HepG2 (cell line): ENCODE data around the gene RRBP1. TPM values are rescaled to one million over a fixed set of nuclear protein-coding genes. Genes with fewer than 3 reads are reported as not detected.

Source experiments
- MEF2D ChIP-seq: sonication (generic); formaldehyde crosslinking; IDR thresholded peaks from 2 replicates; pipeline ENCODE4 v1.5.1; 2020; ENCODE audit warnings: mild to moderate bottlenecking, missing genetic modification reagents
- NKX3-1 ChIP-seq: sonication (generic); formaldehyde crosslinking; IDR thresholded peaks from 2 replicates; pipeline ENCODE4 v1.5.0; 2020; ENCODE audit warnings: missing genetic modification reagents
- TAF1 ChIP-seq: sonication (generic); formaldehyde crosslinking; IDR thresholded peaks from 2 replicates; pipeline ENCODE4 v1.4.0; 2020; ENCODE audit warnings: missing genetic modification reagents
- ZNF230 ChIP-seq: sonication (generic); formaldehyde crosslinking; IDR thresholded peaks from 2 replicates; pipeline ENCODE4 v1.4.0; 2020; ENCODE audit warnings: mild to moderate bottlenecking, missing genetic modification reagents
- ZNF264 ChIP-seq: sonication (generic); formaldehyde crosslinking; IDR thresholded peaks from 2 replicates; pipeline ENCODE4 v1.4.0; 2020; ENCODE audit warnings: missing genetic modification reagents
- ZNF331 ChIP-seq: sonication (generic); formaldehyde crosslinking; IDR thresholded peaks from 2 replicates; pipeline ENCODE4 v1.4.0; 2020; ENCODE audit warnings: missing genetic modification reagents
- ZNF550 ChIP-seq: sonication (generic); formaldehyde crosslinking; IDR thresholded peaks from 2 replicates; pipeline ENCODE4 v1.4.0; 2020; ENCODE audit warnings: mild to moderate bottlenecking, missing genetic modification reagents, borderline replicate concordance
- ZNF709 ChIP-seq: sonication (generic); formaldehyde crosslinking; IDR thresholded peaks from 2 replicates; pipeline ENCODE4 v1.5.0; 2020; ENCODE audit warnings: mild to moderate bottlenecking, missing genetic modification reagents
- ZNF772 ChIP-seq: sonication (generic); formaldehyde crosslinking; IDR thresholded peaks from 2 replicates; pipeline ENCODE4 v1.5.0; 2020; ENCODE audit warnings: mild to moderate bottlenecking, missing genetic modification reagents
- ZNF891 ChIP-seq: sonication (generic); formaldehyde crosslinking; IDR thresholded peaks from 2 replicates; pipeline ENCODE4 v1.5.0; 2020; ENCODE audit warnings: mild to moderate bottlenecking, missing genetic modification reagents
- polyA plus RNA-seq, 8 experiments: library from polyadenylated mRNA; depleted of rRNA in 3 of 8; stranded (reverse) in 7 of 8; unstranded in 1 of 8; fragments of >200 nt; fragmentation: Illumina TruSeq in 4 of 8; extraction: Trizol in 4 of 8; gene quantifications; 2 replicates each; pipeline versions ENCODE4 v1.2.1 to v1.2.3, GENCODE V29; 2011 to 2016; ENCODE audit warnings: low read depth in 4 of 8, missing spikeins in 1 of 8, mixed read lengths in 1 of 8; ENCODE audit not compliant: insufficient read depth in 1 of 8
- total RNA-seq, 5 experiments: library from RNA; depleted of rRNA; stranded (reverse); fragments of >200 nt; fragmentation: Illumina TruSeq; extraction: Trizol; gene quantifications; 2 replicates each; pipeline ENCODE4 v1.2.3, GENCODE V29; 2016; ENCODE audit warnings: low read depth in 1 of 5
- TF ChIP-seq, protein P1 (sequence below): sonication (generic); formaldehyde crosslinking; IDR thresholded peaks from 2 replicates; pipeline ENCODE4 v1.4.0; 2020; ENCODE audit warnings: missing genetic modification reagents, borderline replicate concordance
- TF ChIP-seq, protein P2 (sequence below): sonication (generic); formaldehyde crosslinking; IDR thresholded peaks from 2 replicates; pipeline ENCODE4 v1.8.0; 2022; ENCODE audit warnings: mild to moderate bottlenecking, missing genetic modification reagents
- TF ChIP-seq, protein P3 (sequence below): sonication (generic); formaldehyde crosslinking; IDR thresholded peaks from 2 replicates; pipeline ENCODE4 v1.5.1; 2020; ENCODE audit warnings: missing genetic modification reagents, mild to moderate bottlenecking, borderline replicate concordance
- TF ChIP-seq, protein P4 (sequence below): IDR thresholded peaks from 2 replicates; pipeline ENCODE4 v1.6.1; 2016; ENCODE audit warnings: mild to moderate bottlenecking
- TF ChIP-seq, protein P5 (sequence below): sonication (generic); formaldehyde crosslinking; IDR thresholded peaks from 2 replicates; pipeline ENCODE4 v1.9.0; 2021; ENCODE audit warnings: missing genetic modification reagents, mild to moderate bottlenecking, borderline replicate concordance

RRBP1 gene
- total and polyA plus RNA-seq, 2 of the 13 experiments (the other 11 are each of a cell fraction or from before 2014, with no cell fraction given) = 150 to 222 TPM

DNA sequence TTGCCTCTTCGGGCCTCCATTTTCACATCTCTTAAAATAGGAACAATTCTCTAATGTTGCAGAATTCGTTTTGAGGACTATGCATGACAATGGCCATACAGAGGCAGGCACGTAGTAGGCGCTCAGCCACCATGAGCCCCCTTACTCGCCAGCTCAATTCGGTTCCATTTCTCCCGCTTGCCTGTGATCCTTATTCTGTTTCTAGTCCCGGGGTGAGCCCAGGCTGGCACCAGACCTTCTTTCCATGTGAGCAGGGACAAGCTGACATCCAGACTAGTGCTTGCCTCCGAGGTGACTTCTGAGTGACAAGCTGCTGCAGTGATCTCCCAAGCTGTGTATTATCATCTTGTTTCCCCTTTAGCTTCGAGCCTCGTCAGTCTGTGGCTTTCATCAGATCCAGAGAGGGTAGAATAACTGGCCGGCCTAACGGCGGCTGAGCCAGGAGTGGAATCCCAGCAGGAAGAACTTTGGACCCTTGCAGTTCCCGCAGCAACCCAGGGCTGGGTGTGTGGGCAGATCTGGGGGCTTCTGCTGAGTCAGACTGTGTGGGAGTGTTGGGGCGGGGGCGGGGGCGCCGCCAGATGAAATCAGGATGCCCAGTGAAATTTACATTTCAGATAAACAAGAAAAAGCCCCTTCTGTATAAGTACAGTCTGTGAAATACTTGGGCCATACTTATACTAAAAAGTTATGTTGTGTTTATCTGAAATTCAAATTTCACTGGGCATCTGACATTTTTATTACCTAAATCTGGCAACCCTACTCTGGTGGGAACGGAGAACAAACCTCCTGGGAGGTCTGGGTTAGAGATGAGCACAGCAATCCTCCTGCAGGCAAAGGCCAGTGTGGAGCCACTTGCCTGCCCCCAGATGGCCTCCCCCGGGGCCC, 28.6 kb upstream of the RRBP1 start (continued):
- TF ChIP-seq, protein P1, sequence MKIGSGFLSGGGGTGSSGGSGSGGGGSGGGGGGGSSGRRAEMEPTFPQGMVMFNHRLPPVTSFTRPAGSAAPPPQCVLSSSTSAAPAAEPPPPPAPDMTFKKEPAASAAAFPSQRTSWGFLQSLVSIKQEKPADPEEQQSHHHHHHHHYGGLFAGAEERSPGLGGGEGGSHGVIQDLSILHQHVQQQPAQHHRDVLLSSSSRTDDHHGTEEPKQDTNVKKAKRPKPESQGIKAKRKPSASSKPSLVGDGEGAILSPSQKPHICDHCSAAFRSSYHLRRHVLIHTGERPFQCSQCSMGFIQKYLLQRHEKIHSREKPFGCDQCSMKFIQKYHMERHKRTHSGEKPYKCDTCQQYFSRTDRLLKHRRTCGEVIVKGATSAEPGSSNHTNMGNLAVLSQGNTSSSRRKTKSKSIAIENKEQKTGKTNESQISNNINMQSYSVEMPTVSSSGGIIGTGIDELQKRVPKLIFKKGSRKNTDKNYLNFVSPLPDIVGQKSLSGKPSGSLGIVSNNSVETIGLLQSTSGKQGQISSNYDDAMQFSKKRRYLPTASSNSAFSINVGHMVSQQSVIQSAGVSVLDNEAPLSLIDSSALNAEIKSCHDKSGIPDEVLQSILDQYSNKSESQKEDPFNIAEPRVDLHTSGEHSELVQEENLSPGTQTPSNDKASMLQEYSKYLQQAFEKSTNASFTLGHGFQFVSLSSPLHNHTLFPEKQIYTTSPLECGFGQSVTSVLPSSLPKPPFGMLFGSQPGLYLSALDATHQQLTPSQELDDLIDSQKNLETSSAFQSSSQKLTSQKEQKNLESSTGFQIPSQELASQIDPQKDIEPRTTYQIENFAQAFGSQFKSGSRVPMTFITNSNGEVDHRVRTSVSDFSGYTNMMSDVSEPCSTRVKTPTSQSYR = peak; percentile 38; the same call in 1 of the 2 replicates
- peak; percentile 75 for TF ChIP-seq ZNF891 (CRISPR knock-in tag)
- TF ChIP-seq, protein P2, sequence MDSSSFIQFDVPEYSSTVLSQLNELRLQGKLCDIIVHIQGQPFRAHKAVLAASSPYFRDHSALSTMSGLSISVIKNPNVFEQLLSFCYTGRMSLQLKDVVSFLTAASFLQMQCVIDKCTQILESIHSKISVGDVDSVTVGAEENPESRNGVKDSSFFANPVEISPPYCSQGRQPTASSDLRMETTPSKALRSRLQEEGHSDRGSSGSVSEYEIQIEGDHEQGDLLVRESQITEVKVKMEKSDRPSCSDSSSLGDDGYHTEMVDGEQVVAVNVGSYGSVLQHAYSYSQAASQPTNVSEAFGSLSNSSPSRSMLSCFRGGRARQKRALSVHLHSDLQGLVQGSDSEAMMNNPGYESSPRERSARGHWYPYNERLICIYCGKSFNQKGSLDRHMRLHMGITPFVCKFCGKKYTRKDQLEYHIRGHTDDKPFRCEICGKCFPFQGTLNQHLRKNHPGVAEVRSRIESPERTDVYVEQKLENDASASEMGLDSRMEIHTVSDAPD (CRISPR knock-in tag) = no peak; the same call in 1 of the 2 replicates
- no peak; the same call in 1 of the 2 replicates for TF ChIP-seq ZNF772 (CRISPR knock-in tag)
- peak; percentile 72; the same call in 1 of the 2 replicates for TF ChIP-seq ZNF331 (CRISPR knock-in tag)
- TF ChIP-seq, protein P3, sequence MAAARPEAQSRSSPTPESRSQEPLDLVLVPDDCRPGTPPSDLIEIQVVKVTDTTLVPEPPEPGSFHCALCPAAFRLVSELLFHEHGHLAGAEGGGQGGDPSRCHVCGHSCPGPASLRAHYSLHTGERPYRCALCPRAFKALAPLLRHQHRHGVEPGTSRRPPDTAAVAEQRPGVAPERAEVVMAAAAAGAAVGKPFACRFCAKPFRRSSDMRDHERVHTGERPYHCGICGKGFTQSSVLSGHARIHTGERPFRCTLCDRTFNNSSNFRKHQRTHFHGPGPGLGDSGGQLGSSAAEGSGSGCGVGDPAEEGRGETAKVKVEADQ (CRISPR knock-in tag) = no peak
- TF ChIP-seq, protein P4, sequence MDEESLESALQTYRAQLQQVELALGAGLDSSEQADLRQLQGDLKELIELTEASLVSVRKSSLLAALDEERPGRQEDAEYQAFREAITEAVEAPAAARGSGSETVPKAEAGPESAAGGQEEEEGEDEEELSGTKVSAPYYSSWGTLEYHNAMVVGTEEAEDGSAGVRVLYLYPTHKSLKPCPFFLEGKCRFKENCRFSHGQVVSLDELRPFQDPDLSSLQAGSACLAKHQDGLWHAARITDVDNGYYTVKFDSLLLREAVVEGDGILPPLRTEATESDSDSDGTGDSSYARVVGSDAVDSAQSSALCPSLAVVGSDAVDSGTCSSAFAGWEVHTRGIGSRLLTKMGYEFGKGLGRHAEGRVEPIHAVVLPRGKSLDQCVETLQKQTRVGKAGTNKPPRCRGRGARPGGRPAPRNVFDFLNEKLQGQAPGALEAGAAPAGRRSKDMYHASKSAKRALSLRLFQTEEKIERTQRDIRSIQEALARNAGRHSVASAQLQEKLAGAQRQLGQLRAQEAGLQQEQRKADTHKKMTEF (CRISPR knock-in tag) = peak; percentile 87
- TF ChIP-seq TAF1 = peak; percentile 23; the same call in 1 of the 2 replicates
- peak; percentile 74; the same call in 1 of the 2 replicates for TF ChIP-seq ZNF550 (CRISPR knock-in tag)
- peak; percentile 55; the same call in 1 of the 2 replicates for TF ChIP-seq MEF2D (CRISPR knock-in tag)
- peak; percentile 82 for TF ChIP-seq ZNF264 (CRISPR knock-in tag)
- peak; percentile 86; the same call in 1 of the 2 replicates for TF ChIP-seq NKX3-1 (CRISPR knock-in tag)
- TF ChIP-seq ZNF709 = no peak
- TF ChIP-seq ZNF230 (CRISPR knock-in tag) = peak; percentile 63; the same call in 1 of the 2 replicates
- TF ChIP-seq, protein P5, sequence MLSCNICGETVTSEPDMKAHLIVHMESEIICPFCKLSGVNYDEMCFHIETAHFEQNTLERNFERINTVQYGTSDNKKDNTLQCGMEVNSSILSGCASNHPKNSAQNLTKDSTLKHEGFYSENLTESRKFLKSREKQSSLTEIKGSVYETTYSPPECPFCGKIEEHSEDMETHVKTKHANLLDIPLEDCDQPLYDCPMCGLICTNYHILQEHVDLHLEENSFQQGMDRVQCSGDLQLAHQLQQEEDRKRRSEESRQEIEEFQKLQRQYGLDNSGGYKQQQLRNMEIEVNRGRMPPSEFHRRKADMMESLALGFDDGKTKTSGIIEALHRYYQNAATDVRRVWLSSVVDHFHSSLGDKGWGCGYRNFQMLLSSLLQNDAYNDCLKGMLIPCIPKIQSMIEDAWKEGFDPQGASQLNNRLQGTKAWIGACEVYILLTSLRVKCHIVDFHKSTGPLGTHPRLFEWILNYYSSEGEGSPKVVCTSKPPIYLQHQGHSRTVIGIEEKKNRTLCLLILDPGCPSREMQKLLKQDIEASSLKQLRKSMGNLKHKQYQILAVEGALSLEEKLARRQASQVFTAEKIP (CRISPR knock-in tag) = no peak
